ENCODE measurements around the gene GLDC. TPM values are rescaled to one million over a fixed set of nuclear protein-coding genes. Genes with fewer than 3 reads are reported as not detected.

Gene GLDC
- total RNA-seq, 1 donor from 2014 or later, result not detected

GRCh38 chr9:6584881-6585597 is 60.5 kb downstream of the GLDC start:
- DNase-seq, result no peak
- H3K9me3 ChIP-seq (replicated peaks), result no peaks in the 10 kb centered on the region
- no peaks in the 10 kb centered on the region for H3K4me1 ChIP-seq
- peaks cover 16% of the 10 kb centered on the region for H3K27me3 ChIP-seq (ENCODE audit: low read depth)
- TF ChIP-seq, protein P1, sequence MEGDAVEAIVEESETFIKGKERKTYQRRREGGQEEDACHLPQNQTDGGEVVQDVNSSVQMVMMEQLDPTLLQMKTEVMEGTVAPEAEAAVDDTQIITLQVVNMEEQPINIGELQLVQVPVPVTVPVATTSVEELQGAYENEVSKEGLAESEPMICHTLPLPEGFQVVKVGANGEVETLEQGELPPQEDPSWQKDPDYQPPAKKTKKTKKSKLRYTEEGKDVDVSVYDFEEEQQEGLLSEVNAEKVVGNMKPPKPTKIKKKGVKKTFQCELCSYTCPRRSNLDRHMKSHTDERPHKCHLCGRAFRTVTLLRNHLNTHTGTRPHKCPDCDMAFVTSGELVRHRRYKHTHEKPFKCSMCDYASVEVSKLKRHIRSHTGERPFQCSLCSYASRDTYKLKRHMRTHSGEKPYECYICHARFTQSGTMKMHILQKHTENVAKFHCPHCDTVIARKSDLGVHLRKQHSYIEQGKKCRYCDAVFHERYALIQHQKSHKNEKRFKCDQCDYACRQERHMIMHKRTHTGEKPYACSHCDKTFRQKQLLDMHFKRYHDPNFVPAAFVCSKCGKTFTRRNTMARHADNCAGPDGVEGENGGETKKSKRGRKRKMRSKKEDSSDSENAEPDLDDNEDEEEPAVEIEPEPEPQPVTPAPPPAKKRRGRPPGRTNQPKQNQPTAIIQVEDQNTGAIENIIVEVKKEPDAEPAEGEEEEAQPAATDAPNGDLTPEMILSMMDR (IDR thresholded peaks at IDR 0.05; ENCODE audit: borderline replicate concordance), result peak; percentile 61
- H3K4me3 ChIP-seq, result no peak overlapping the region
- intact Hi-C loops (cut with micrococcal nuclease), result no loop called here
- H3K27ac ChIP-seq (replicated peaks), result no peak overlapping the region
- H3K36me3 ChIP-seq, result no peaks in the 10 kb centered on the region

DNA sequence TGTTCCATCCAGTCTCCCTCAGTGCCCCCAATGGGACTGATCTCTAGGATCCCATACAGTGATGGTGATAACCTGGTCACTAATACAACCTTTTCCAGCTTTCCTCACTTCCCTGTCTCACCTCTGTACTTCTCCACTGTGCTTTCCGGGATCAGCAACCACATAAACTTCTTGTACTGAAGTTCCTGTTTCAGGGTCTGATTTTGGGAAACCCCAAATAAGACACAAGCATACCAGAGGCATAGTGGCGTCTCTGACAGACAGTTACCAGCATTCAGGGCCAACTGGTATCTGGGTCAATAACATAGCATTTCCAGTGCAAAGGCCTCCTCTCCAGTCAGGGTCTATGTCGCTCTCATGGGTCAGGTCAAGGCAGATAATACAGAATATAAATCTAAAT is 64.3 kb downstream of the GLDC start:
- no peak overlapping the region for H3K4me3 ChIP-seq
- intact Hi-C loops (cut with micrococcal nuclease), result no loop called here
- TF ChIP-seq, protein P1 (IDR thresholded peaks at IDR 0.05; ENCODE audit: borderline replicate concordance), result no peak
- no peaks in the 10 kb centered on the region for H3K9me3 ChIP-seq (replicated peaks)
- peaks cover 14% of the 10 kb centered on the region for H3K27me3 ChIP-seq (ENCODE audit: low read depth)
- no peaks in the 10 kb centered on the region for H3K4me1 ChIP-seq
- no peak overlapping the region for H3K27ac ChIP-seq (replicated peaks)
- DNase-seq, result no peak
- H3K36me3 ChIP-seq, result no peaks in the 10 kb centered on the region

GRCh38 chr9:6579613-6580012 is 65.9 kb downstream of the GLDC start:
- DNase-seq, result no peak
- no peak overlapping the region for H3K4me3 ChIP-seq
- H3K36me3 ChIP-seq, result no peaks in the 10 kb centered on the region
- H3K4me1 ChIP-seq, result no peaks in the 10 kb centered on the region
- intact Hi-C loops (cut with micrococcal nuclease), result no loop called here
- TF ChIP-seq, protein P1 (IDR thresholded peaks at IDR 0.05; ENCODE audit: borderline replicate concordance), result no peak
- H3K27ac ChIP-seq (replicated peaks), result no peak overlapping the region
- peaks cover 16% of the 10 kb centered on the region for H3K27me3 ChIP-seq (ENCODE audit: low read depth)
- H3K9me3 ChIP-seq (replicated peaks), result no peaks in the 10 kb centered on the region

GRCh38 chr9:6576987-6577386 is 68.5 kb downstream of the GLDC start:
- H3K9me3 ChIP-seq (replicated peaks), result no peaks in the 10 kb centered on the region
- no peak for DNase-seq
- no peak overlapping the region for H3K4me3 ChIP-seq
- TF ChIP-seq, protein P1 (IDR thresholded peaks at IDR 0.05; ENCODE audit: borderline replicate concordance), result no peak
- H3K27me3 ChIP-seq (ENCODE audit: low read depth), result peaks cover 40% of the 10 kb centered on the region
- H3K4me1 ChIP-seq, result no peaks in the 10 kb centered on the region
- intact Hi-C loops (cut with micrococcal nuclease), result no loop called here
- H3K36me3 ChIP-seq, result no peaks in the 10 kb centered on the region
- H3K27ac ChIP-seq (replicated peaks), result no peak overlapping the region

DNA sequence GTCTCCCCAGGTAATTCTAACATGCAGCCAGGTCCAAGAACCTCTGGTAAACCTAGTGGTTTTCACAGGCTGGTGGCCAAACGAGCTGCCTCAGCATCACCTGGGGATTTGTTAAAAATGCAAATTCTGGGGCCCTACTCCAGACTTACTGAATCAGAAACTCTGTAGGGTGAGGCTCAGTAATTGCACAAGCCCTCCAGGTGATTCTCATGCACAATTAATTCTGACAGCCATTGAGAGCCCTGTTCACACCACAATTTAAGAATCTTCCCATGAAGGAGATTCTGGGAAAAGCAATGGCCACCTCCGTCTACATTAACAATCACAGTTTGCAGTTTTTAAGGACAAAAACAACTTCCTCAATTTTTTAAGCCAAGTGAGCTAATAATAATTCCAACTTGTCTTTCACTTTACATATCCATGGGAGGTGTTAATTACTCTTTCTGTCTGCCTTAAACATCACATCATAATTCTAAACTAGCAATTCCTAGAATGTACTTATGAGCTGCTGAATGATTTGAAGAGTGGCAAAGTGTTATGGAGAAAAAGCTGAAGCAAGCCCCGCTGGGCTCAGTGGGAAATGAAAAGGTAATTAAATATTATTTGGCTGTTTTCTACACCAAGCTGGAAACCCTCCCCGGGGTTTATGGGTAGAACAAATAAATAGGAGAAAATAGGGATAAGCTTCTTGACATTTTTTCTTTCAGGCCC is 70.0 kb downstream of the GLDC start:
- intact Hi-C loops (cut with micrococcal nuclease), result no loop called here
- Histone ChIP-seq H3K4me1 (no peaks in the 10 kb centered on the region), H3K9me3 (replicated peaks) (no peaks in the 10 kb centered on the region), H3K27ac (replicated peaks) (no peak overlapping the region), H3K4me3 (no peak overlapping the region), H3K36me3 (no peaks in the 10 kb centered on the region), H3K27me3 (ENCODE audit: low read depth) (peaks cover 53% of the 10 kb centered on the region)
- TF ChIP-seq, protein P1 (IDR thresholded peaks at IDR 0.05; ENCODE audit: borderline replicate concordance), result no peak
- DNase-seq, result no peak
